Myocyte (in vitro differentiated cells): ENCODE results near the gene SF3B5. TPM values are rescaled to one million over a fixed set of nuclear protein-coding genes. Genes with fewer than 3 reads are reported as not detected.
A peak's percentile ranks its signal among the peaks of the same experiment; 100 is the strongest.
"Not testable (repeated sequence)": the region's sequence is repeated elsewhere in the genome, so short reads cannot be mapped to it uniquely, and the experiment has no call there.

Experiments
- DNase-seq: peaks from one replicate; pipeline ENCODE4 v3.0.0-alpha.2; 2012; ENCODE audit warnings: low read depth
- total RNA-seq: library from RNA; depleted of rRNA; stranded (reverse); fragments of >200 nt; gene quantifications from 2 replicates; pipeline ENCODE4 v1.2.3, GENCODE V29; 2014

SF3B5 gene
- total RNA-seq, 1 donor from 2014 or later, result 141 TPM

DNA sequence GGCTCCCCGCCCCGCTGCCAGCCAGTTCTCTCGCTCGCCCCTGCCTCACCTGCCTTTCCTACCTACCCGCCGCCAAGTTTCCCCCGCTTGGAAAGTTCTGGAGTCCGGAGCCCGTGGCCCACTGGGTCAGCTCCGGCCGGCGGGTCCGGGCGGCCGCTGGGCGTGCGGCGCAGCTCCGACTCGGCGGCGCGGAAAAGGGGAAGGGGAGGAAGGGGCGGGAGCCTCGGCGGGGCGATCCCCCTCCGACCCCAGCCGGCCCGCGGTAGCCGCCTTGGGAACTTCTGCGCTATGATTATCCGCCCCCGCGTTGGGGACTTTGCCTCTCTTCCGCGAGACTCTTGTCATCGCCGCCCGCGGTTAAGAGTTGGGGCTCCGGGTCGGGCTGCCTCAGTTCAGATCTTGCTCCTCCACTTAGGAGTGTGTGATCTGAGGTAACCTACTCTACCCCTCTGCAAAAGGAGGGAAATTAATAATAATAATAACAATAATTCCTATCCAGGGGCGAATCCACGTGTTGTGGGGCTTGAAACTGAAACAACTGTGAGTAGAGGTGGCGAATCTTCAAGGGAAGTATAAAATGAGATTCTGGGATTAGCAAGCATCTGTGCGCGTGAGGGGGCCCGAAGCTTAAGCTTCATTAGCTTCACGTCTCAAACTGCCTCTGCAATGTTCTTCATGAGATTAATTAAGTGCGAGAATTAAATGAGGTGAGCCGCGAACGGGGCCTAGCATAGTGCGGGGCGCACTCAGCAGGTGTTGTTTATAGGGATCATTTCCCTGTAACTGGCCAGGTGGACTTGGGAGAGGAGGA, 30.8 kb downstream of the SF3B5 start:
- no peak for DNase-seq

DNA sequence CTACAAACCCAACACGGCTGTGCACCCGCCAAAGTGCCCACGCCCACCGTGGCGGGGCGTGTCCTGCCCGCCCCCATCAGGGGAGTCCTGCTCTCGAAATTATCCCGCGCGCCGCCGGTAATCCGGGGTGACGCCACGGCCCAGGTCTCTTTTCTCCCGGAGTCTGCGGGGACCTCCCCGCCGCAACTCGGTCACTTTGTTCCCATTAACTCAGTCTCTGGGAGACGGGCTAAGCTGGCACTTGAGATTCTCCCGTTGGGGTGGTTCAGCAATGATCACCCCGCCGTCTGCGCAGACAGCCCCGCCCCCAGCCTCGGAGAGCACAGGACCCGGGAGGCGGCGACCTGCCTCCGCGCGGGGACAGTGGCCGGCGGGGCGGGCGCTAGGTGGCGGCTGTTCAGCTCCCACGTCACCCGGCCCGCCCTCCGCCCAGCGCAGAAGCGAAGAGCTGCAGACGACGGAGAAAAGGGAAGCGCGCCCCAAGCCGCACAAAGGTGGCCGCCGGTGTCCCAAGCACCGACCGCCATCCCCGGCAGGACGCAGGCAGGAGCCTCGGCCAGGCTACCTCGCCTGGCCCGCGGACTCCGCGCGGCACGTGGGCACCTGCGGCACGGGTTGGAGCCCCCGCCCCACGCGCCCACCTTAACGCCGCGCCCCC, 31.5 kb downstream of the SF3B5 start:
- peak; percentile 59 for DNase-seq

DNA sequence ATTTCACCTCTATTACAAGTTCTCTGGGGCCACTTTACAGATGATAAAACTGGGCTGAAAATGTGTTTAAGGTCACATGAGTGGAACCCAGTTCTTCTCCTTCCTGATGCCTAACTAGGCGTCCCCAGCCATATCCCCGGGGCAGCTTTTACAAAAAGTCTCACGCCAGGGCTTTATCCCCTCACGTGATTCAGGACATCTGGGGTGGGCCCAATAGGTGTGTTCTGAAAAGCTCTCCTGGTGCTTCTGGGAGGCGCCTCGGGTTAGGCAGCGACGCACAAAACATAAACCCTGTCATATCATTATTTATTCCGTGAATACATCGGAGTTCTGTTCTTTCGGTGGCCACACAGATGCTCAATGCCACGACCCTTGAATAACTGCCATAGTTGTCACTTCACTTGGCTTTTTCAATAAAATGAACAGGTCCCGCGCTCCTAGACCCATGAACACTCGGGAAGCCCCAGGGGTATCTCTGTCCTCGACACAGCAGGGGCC, 32.1 kb downstream of the SF3B5 start:
- no peak for DNase-seq

DNA sequence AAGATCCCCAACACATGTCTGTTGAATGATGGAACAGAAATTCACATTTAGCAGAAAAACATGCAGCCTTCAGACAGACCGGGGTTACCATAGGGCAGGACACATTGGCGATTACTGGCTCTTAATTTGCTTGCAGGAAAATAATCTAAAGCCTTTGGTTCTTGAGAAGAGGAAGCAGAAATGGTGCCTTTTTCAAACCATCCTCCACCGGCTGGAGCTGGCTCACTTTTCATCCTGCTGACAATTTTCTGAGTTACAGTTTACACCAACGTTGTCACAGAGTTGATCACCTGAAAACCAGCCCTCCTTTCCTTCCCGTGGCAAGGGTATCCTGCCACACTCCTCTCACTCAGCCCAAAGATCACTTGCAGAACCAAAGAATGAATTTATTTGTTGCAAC, 32.6 kb downstream of the SF3B5 start:
- DNase-seq, result no peak

DNA sequence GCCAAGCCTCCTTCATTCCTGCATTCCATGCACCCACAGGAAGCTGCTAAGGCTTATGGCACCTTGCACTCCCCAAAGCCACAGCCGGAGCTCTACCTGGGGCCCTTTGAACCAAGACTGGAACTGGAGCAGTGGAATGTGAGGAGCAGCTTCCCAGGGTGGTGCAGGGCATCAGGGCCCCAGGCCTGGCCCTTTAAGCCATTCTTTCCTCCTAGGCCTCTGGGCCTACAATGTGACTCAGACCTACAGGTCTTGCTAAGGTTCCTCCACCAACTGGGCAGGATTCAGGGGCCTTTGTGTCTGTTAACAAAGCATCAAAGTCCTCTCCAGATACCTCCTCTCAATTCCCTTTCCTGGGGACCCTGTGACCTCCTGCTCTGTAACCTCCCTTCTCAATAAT, 36.2 kb downstream of the SF3B5 start:
- no peak for DNase-seq

DNA sequence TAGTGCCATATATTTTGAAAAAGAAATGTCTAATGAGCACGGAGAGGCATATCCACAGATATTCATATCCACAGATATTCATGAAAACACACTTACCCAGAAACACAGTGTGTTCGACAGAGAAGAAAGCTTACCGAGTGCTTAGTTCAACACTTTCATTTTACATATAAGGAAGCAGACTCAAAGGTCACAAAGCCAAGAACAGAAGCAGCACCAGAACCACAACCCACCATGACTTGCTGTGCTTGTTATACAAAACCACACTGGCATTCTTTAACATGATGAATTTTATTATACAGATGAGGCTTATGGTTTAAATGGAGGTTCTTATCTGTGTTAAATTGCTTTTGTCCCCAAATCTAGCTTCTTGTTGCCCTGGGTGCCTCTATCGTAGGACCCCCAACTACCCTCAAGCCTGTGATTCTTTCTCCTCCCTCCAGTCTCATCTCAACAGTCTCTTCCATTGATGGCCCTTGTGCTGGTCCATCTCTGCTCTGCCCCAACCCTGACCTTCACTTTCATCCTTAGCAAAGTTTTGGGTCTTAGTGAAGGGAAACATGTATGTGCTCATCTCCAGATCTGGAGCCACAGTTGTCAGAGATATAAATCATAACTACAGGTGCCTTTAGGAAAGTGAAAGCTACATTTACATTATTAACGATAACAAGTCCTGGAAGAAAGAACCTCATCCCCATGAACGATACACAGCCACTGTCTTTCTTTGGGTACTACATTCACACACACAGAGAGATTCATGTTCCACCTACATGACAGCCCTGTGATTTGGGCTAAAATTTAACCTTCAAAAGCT, 40.0 kb downstream of the SF3B5 start:
- no peak for DNase-seq

DNA sequence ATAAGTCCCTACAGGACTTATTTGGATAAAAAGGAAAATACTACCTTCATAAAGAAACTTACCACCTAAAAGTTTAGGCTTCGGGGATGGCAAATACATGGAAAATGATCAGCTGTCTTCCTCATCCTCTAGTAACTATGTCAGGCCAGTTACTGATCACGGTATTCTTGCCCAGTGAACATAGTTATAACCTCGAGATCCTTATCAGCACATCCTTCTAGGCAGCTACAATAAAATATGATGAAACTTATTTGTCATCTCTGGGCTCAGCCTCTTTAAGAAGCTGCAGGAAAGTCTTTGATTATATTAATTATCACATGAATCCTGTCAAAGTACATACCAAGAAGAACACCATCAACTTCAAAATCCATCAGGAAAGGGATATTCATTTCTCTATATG, 41.8 kb downstream of the SF3B5 start:
- no peak for DNase-seq

DNA sequence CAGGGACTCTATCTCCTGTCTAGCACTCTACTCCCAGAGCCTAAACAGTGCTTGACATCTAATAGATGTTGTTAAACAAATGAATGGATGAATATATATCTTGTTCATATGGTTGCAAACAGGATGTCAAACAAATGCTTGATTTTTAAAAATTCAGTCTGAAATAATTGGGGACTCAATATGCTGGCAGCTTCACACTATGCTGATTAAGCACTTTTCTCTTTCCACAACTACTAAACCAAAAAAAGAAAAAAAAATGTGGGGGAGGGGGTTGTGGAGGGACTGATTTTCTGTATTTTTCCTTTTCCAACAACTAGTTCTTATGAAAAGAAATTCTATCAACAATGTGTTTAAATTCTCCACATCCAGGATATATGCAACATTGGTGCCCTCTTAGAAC, 42.9 kb downstream of the SF3B5 start:
- DNase-seq, result no peak

DNA sequence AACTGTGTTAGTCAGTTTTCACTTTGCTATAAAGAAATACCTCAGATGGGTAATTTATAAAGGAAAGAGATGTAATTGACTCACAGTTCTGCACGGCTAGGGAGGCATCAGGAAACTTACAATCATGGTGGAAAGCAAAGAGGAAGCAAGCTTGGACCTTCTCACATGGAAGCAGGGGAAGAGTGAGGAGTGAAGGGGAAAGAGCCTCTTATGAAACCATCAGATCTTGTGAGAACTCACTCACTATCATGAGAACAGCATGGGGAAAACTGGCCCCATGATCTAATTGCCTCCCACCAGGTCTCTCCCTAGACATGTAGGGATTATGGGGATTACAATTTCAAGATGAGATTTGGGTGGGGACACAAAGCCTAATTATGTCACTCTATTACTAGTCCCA, 46.0 kb downstream of the SF3B5 start:
- DNase-seq, result no peak

DNA sequence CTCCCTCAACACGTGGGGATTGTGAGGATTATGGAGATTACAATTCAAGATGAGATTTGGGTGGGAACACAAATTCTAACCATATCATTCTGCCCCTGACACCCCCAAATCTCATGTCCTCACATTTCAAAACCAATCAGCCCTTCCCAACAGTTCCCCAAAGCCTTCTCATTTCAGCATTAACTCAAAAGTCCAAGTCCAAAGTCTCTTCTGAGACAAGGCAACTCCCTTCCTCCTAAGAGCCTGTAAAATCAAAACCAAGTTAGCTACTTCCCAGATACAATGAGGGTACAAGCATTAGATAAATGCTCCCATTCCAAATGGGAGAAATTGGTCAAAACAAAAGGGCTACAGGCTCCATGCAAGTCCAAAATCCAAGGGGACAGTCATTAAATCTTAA, 47.7 kb downstream of the SF3B5 start:
- DNase-seq, result no peak

DNA sequence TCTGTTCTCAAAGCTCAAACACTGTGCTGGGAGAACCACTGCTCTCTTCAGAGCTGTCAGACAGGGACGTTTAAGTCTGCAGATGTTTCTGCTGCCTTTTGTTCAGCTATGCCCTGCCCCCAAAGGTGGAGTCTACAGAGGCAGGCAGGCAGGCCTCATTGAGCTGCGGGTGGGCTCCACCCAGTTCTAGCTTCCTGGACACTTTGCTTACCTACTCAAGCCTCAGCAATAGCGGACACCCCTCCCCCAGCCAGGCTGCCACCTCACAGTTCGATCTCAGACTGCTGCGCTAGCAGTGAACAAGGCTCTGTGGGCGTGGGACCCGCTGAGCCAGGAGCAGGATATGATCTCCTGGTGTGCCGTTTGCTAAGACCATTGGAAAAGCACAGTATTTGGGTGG, 48.7 kb downstream of the SF3B5 start:
- DNase-seq, result not testable (repeated sequence)

DNA sequence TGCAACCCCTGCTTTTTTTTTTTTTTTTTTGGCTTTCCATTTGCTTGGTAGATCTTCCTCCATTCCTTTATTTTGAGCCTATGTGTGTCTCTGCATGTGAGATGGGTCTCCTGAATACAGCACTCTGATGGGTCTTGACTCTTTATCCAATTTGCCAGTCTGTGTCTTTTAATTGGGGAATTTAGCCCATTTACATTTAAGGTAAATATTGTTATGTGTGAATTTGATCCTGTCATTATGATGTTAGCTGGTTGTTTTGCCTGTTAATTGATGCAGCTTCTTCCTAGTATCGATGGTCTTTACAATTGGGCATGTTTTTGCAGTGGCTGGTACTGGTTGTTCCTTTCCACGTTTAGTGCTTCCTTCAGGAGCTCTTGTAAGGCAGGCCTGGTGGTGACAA, 50.4 kb downstream of the SF3B5 start:
- not testable (repeated sequence) for DNase-seq

Other genes starting within 250 kb of the SF3B5 start
- 0.36 TPM in 1 of 2 replicates, not detected in the other for gene ZC2HC1B, start 231.1 kb downstream of the SF3B5 start, total RNA-seq
- 5.7 and 9.7 TPM in 2 replicates for gene PLAGL1, start 87.3 kb downstream of the SF3B5 start, total RNA-seq
- gene STX11, start 54.9 kb upstream of the SF3B5 start, total RNA-seq, result 0.57 and 1.9 TPM in 2 replicates
- gene UTRN, start 189.8 kb upstream of the SF3B5 start, total RNA-seq, result 56.8 and 103 TPM in 2 replicates